BLaER1 (cell line): ENCODE data around the gene ELMO1.

Source experiments
- H3K27ac ChIP-seq: shearing (Covaris generic); formaldehyde crosslinking; 2 replicates; pipeline ENCODE4 v1.8.1; 2022
- H3K27me3 ChIP-seq: shearing (Covaris generic); formaldehyde crosslinking; 2 replicates; pipeline ENCODE4 v1.8.1; 2022
- H3K36me3 ChIP-seq: shearing (Covaris generic); formaldehyde crosslinking; 2 replicates; pipeline ENCODE4 v1.8.1; 2022
- H3K4me1 ChIP-seq: shearing (Covaris generic); formaldehyde crosslinking; 2 replicates; pipeline ENCODE4 v1.8.1; 2022
- H3K4me2 ChIP-seq: shearing (Covaris generic); formaldehyde crosslinking; 2 replicates; pipeline ENCODE4 v1.8.1; 2022
- H3K4me3 ChIP-seq: shearing (Covaris generic); formaldehyde crosslinking; 2 replicates; pipeline ENCODE4 v1.8.1; 2022
- H3K9ac ChIP-seq: shearing (Covaris generic); formaldehyde crosslinking; 2 replicates; pipeline ENCODE4 v1.8.1; 2022
- H3K9me3 ChIP-seq: shearing (Covaris generic); formaldehyde crosslinking; 2 replicates; pipeline ENCODE4 v1.8.1; 2022
- H4K20me1 ChIP-seq: shearing (Covaris generic); formaldehyde crosslinking; 2 replicates; pipeline ENCODE4 v1.8.1; 2022
- Cebpa-rat ChIP-seq: shearing (Covaris generic); IDR thresholded peaks from 2 replicates; pipeline ENCODE4 v1.8.1; 2022

ELMO1 gene

DNA sequence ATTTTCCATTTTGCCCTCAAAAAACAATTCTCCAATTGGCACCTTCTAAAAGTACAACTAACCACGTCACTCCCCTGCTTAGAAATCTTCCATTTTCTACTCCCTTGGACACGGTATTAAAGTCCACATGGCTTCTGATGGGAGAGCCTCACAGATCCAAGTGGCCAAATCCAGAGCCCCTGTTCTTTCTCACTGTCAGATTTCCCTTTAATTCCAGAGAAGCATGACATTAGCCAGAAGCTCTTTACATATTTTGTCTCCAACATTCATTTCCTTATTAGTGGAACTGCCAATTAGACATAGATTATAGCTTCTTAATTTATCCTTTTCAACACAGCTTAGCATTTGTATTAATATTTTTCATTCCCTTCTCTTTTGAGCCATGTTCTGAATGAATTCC is 118.7 kb downstream of the ELMO1 start:
- Histone ChIP-seq H3K4me3 (no peak overlapping the region), H3K36me3 (peaks cover 90% of the 10 kb centered on the region), H3K27me3 (no peaks in the 10 kb centered on the region), H3K4me2 (no peak overlapping the region), H3K27ac (no peak overlapping the region), H3K9me3 (peaks cover 40% of the 10 kb centered on the region), H3K9ac (no peak overlapping the region), H4K20me1 (peaks cover 34% of the 10 kb centered on the region; the same call in 1 of the 2 replicates), H3K4me1 (no peaks in the 10 kb centered on the region)
- no peak for TF ChIP-seq Cebpa-rat

DNA sequence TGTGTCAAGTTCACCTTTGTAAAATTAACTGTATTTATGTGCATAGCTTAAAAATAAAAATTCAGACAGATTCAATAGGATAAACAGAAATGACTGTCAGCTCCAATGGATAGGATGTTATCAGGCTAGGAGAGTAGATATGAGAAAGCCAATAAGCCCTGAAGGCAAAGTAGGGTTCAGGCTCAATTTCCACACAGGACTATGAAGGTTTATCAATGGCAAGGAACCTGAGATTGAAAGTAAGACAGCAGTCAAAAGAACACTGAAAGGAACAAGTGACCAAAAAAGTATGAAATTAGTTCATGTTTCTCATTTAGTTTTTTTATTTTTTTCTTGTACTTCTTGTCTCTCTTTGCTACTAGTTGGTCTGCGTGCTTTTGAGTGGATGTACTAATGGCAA is 121.4 kb downstream of the ELMO1 start:
- H3K4me2 ChIP-seq = no peak overlapping the region
- no peak for TF ChIP-seq Cebpa-rat
- H3K27ac ChIP-seq = no peak overlapping the region
- peaks cover 39% of the 10 kb centered on the region; the same call in 1 of the 2 replicates for H4K20me1 ChIP-seq
- no peak overlapping the region for H3K4me3 ChIP-seq
- H3K27me3 ChIP-seq = no peaks in the 10 kb centered on the region
- peaks cover 27% of the 10 kb centered on the region for H3K9me3 ChIP-seq
- H3K9ac ChIP-seq = no peak overlapping the region
- peaks cover 74% of the 10 kb centered on the region for H3K36me3 ChIP-seq
- no peaks in the 10 kb centered on the region for H3K4me1 ChIP-seq

DNA sequence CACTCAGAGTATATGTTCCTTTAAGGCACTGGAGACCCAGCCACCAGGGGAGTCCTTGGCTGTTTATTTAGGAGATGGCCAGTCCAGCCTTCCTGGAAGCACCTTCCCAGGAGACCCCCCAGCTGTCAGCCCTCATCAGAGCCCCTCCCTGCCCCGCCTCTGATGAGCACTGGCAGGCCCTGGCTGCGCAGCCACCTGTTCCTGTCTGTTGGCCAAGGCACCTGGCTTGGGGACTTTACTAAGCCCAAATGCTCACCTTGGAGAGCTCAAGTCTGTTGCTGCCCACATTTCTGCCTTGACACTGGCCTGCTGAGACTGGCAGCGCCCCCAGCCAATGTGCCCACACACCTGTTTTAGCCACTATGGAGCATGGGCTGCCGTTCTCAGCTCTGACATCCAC is 124.7 kb downstream of the ELMO1 start:
- H3K4me1 ChIP-seq = peaks cover 3% of the 10 kb centered on the region; the same call in 1 of the 2 replicates
- H3K4me2 ChIP-seq = no peak overlapping the region
- peaks cover 17% of the 10 kb centered on the region; the same call in 1 of the 2 replicates for H3K9me3 ChIP-seq
- H3K36me3 ChIP-seq = peaks cover 59% of the 10 kb centered on the region
- no peak overlapping the region for H3K4me3 ChIP-seq
- H3K27ac ChIP-seq = no peak overlapping the region
- peaks cover 28% of the 10 kb centered on the region; the same call in 1 of the 2 replicates for H4K20me1 ChIP-seq
- H3K9ac ChIP-seq = no peak overlapping the region
- TF ChIP-seq Cebpa-rat = no peak
- H3K27me3 ChIP-seq = no peaks in the 10 kb centered on the region

DNA sequence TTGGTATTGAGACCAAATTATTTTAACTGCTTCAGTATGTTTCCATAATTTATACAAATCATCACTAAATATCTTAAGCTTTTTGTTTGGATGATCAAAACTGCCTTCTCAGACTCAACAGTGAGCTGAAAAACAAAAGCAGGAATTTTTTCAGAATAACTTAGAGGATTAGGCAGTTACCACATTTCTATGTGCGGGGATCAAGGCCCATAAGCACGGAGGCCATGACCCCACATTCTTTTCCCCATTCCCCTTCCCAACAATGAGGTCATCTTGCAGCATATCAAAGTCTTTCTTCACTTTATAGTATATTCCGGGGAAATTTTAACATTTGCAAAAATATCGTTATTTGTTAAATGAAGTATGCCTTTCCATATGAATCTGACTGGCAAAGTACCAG is 125.8 kb downstream of the ELMO1 start:
- Histone ChIP-seq H3K36me3 (peaks cover 47% of the 10 kb centered on the region), H3K9ac (no peak overlapping the region), H3K4me1 (peaks cover 14% of the 10 kb centered on the region), H3K4me2 (no peak overlapping the region), H3K27me3 (no peaks in the 10 kb centered on the region), H3K4me3 (no peak overlapping the region), H4K20me1 (peaks cover 17% of the 10 kb centered on the region; the same call in 1 of the 2 replicates), H3K9me3 (peaks cover 17% of the 10 kb centered on the region; the same call in 1 of the 2 replicates), H3K27ac (no peak overlapping the region)
- TF ChIP-seq Cebpa-rat = no peak

DNA sequence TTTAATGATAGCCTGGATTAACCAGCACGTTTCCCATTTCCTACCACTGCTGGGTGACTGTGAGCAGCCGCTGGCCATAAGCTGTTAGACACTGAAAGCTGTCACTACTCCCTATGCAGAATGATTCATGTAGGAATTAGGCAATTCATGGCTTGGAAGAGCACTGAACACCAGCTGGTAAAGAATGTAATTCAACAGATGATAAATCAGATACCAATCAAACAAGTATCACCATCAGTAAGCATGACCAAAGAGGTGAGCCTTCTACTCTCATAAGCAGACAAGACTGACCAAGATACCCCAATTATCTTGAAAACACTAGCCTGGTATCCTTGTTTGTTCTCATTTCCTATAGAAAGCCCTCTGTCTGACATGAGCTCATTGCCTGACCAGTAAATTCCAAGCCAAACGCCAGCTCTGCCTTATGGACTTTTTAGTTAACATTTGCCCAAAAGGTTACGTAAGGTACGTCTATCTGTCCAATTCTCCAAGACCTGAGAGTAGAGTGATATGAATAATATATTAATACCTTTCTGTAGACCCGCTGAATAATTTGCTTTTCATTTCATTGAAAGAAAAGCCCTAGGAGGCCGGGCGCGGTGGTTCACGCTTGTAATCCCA is 127.7 kb downstream of the ELMO1 start:
- no peak for TF ChIP-seq Cebpa-rat
- H3K4me2 ChIP-seq = no peak overlapping the region
- no peaks in the 10 kb centered on the region for H3K27me3 ChIP-seq
- H3K4me3 ChIP-seq = no peak overlapping the region
- H3K9ac ChIP-seq = no peak overlapping the region
- H3K36me3 ChIP-seq = peaks cover 44% of the 10 kb centered on the region
- H3K27ac ChIP-seq = no peak overlapping the region
- H4K20me1 ChIP-seq = peaks cover 10% of the 10 kb centered on the region; the same call in 1 of the 2 replicates
- peaks cover 20% of the 10 kb centered on the region for H3K4me1 ChIP-seq
- peaks cover 17% of the 10 kb centered on the region; the same call in 1 of the 2 replicates for H3K9me3 ChIP-seq

DNA sequence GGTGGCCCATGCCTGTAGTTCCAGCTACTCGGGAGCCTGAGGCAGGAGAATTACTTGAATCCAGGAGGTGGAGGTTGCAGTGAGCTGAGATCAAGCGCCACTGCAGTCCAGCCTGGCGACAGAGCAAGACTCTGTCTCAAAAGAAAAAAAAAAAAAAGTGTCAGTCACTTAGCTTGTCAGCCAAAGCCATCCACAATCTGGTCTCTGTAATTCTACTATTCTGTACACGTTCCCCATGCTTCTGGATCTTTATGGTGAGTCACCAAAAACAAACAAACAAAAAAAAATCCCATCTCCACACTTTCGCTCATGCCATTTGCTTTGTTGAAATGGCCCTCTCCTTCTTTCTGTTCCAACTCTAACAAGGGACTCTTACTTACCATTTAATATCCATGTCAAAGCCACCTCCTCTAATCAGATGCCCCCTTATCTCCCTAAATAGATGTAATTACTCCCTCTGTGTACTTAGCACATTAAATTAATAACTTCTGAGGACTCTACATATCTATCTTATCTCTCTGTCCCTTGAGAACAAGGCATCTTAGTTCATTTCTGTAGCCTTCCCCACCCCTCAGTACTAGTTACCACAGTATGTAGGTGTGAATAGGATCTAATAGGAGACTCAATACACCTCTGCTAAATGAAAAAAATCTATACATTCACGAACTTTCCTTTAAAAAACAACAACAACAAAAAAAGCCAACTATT is 128.4 kb downstream of the ELMO1 start:
- Histone ChIP-seq H3K9ac (no peak overlapping the region), H3K27ac (no peak overlapping the region), H3K4me1 (peaks cover 26% of the 10 kb centered on the region), H3K4me2 (no peak overlapping the region), H4K20me1 (peaks cover 10% of the 10 kb centered on the region; the same call in 1 of the 2 replicates), H3K4me3 (no peak overlapping the region), H3K36me3 (peaks cover 42% of the 10 kb centered on the region), H3K9me3 (peaks cover 17% of the 10 kb centered on the region; the same call in 1 of the 2 replicates), H3K27me3 (no peaks in the 10 kb centered on the region)
- no peak for TF ChIP-seq Cebpa-rat

DNA sequence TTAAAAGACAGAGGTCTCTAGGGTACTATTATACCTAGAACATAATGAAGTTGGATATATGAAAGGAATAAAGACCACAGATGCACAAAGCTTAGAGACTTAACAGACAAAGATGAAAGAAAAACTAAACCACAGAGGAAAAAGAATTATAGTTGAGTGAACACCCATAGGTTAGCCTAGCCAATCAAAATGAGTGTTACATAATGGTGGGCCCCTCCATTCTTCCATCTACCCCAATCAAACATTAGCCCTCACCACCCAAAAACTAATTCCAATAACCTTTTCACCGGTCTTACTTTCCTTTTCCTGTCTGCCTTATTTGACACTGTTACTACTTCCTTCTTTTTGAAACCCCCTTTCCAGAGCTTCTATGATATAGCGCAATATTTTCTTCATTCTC is 130.1 kb downstream of the ELMO1 start:
- Histone ChIP-seq H3K4me1 (peaks cover 26% of the 10 kb centered on the region), H3K4me2 (no peak overlapping the region), H3K27me3 (no peaks in the 10 kb centered on the region), H4K20me1 (no peaks in the 10 kb centered on the region; the same call in 1 of the 2 replicates), H3K27ac (no peak overlapping the region), H3K9me3 (peaks cover 17% of the 10 kb centered on the region; the same call in 1 of the 2 replicates), H3K9ac (no peak overlapping the region), H3K4me3 (no peak overlapping the region), H3K36me3 (peaks cover 47% of the 10 kb centered on the region)
- no peak for TF ChIP-seq Cebpa-rat

DNA sequence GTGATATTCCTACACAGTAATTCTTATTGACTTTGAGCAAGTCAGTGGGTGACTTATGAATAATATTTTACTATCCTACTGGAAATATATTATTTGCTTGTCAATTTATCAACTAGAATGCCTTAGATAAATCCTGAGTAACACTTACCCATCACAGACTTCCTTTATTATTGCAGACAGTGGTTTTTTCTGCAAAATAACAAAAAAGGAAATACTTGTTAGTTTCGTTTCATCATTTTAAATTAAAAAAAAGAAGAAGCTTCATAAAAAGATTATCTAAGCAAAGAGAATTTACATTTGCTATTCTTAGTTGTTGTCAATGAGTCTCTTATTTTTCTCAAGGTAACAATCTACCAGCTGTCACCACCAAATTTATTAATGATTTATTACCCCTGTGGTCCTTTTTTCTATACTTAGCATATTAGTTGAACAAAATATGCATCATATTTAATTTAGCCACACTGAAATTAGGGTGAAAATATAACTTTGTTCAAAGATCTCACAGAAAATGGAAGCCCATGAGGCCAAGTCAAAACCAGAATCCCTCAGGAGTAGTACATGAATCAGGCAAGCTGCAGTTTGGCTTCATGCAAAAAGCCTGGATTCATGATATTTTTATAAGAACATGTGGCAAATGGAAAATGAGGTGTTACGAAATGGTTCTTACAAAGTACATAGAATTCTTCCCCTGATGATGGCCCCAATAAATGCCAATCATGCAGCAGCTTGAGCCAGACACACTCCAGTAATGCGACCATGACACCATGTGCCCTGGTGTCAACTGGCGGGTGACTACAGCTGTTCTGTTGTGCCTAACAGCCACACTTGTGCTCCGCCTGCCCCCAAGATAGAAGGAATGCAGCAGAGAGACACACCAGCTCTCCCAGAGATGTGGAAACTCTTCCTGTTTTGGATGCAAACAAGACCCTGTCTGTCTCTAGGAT is 132.6 kb downstream of the ELMO1 start:
- no peak overlapping the region for H3K27ac ChIP-seq
- H3K4me2 ChIP-seq = no peak overlapping the region
- peaks cover 27% of the 10 kb centered on the region for H3K4me1 ChIP-seq
- H3K4me3 ChIP-seq = no peak overlapping the region
- H3K9me3 ChIP-seq = peaks cover 6% of the 10 kb centered on the region; the same call in 1 of the 2 replicates
- no peaks in the 10 kb centered on the region; the same call in 1 of the 2 replicates for H4K20me1 ChIP-seq
- TF ChIP-seq Cebpa-rat = no peak
- H3K27me3 ChIP-seq = no peaks in the 10 kb centered on the region
- H3K9ac ChIP-seq = no peak overlapping the region
- peaks cover 69% of the 10 kb centered on the region for H3K36me3 ChIP-seq

DNA sequence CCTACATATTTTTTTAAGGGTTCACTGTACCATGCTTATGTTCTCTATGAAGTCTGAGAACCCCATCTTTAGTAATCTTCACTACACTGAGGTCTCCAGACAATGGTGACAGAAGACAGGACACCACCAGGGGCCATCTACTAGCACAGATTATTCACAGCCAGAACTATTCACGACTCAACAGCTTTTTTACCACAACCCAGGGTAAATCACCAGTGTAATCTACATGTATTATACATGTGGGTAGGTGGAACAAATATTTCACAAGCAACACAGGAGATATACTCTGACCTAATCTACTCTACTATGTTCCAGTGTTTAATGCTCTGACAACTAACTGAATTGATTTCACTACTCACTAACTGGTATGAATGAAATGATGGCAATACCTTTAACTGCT is 136.1 kb downstream of the ELMO1 start:
- Histone ChIP-seq H3K9me3 (peaks cover 21% of the 10 kb centered on the region), H3K4me3 (no peak overlapping the region), H3K36me3 (peaks cover 92% of the 10 kb centered on the region), H3K4me1 (peaks cover 23% of the 10 kb centered on the region), H3K4me2 (no peak overlapping the region), H3K9ac (no peak overlapping the region), H3K27ac (no peak overlapping the region), H3K27me3 (no peaks in the 10 kb centered on the region), H4K20me1 (no peaks in the 10 kb centered on the region)
- no peak for TF ChIP-seq Cebpa-rat
